Lower leg skin (tissue), 4 donors: ENCODE measurements around the gene ANKEF1. TPM values are rescaled to one million over a fixed set of nuclear protein-coding genes. Genes with fewer than 3 reads are reported as not detected.
A peak's percentile ranks its signal among the peaks of the same experiment; 100 is the strongest.

Experiments used
- DNase-seq, 2 donors: peaks; one replicate each; pipeline ENCODE4 v3.0.0-alpha.2; 2019; ENCODE audit warnings: low spot score in 2 of 2
- H3K4me3 ChIP-seq: fragments of 200-600 bp; sonication (generic); 2 replicates; pipeline ENCODE4 v1.5.1; 2017; ENCODE audit warnings: mild to moderate bottlenecking, low read depth; ENCODE audit not compliant: poor library complexity, severe bottlenecking
- POLR2A ChIP-seq, 2 donors: fragments of 450-650 bp; IDR thresholded peaks; one replicate each; pipeline ENCODE4 v1.6.1; 2016 to 2017; ENCODE audit warnings: antibody characterized with exemption in 2 of 2, mild to moderate bottlenecking in 1 of 2, moderate library complexity in 1 of 2
- WGBS, 2 donors: methylation state at CpG; one replicate each; pipeline ENCODE4 v1.1.5; 2018; 5-methylcytosine and 5-hydroxymethylcytosine counted together
- intact Hi-C: fragments of 100-400 bp; cut with DNase I; formaldehyde crosslinking; loops from one replicate; pipeline ENCODE4 v1.15.0; 2023; ENCODE audit warnings: low total_unique reads
- total RNA-seq, 4 donors: library from RNA; depleted of rRNA; stranded (reverse); fragments of >200 nt; gene quantifications; one replicate each; pipeline ENCODE4 v1.1.0, GENCODE V29; 2016
- TF ChIP-seq, protein P1 (sequence below), 3 donors: fragments of 450-650 bp; IDR thresholded peaks; one replicate each; pipeline ENCODE4 v1.5.1; 2016; ENCODE audit warnings: antibody characterized with exemption in 3 of 3, mild to moderate bottlenecking in 3 of 3, moderate library complexity in 2 of 3

Gene ANKEF1
- total RNA-seq, 4 donors from 2014 or later: 3.9 to 4.6 (median 4.6) TPM

DNA sequence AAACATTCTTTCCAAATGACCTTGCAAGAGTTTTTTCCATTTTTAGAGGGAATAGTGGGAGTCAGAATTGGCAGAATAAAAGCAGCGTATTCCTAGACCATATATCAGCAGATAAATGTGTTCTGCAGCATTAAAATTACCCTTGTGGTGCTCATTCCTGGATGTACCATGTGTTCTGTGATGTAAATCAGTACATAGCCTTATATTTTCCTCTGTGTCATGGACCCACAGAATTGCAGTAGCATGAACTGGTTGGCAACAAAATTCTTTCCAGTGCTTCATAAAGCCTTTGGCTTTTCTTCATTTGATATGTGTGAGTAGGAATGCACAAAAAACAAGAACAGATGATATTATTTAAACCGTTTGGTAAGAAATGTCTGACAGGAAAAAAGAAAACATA, 32.5 kb downstream of the ANKEF1 start:
- 50 to 52% methylated on average over 2 of the region's 2 CpGs for whole genome bisulfite sequencing, 2 donors
- no peak for DNase-seq
- H3K4me3 ChIP-seq: no peak overlapping the region
- TF ChIP-seq, protein P1, sequence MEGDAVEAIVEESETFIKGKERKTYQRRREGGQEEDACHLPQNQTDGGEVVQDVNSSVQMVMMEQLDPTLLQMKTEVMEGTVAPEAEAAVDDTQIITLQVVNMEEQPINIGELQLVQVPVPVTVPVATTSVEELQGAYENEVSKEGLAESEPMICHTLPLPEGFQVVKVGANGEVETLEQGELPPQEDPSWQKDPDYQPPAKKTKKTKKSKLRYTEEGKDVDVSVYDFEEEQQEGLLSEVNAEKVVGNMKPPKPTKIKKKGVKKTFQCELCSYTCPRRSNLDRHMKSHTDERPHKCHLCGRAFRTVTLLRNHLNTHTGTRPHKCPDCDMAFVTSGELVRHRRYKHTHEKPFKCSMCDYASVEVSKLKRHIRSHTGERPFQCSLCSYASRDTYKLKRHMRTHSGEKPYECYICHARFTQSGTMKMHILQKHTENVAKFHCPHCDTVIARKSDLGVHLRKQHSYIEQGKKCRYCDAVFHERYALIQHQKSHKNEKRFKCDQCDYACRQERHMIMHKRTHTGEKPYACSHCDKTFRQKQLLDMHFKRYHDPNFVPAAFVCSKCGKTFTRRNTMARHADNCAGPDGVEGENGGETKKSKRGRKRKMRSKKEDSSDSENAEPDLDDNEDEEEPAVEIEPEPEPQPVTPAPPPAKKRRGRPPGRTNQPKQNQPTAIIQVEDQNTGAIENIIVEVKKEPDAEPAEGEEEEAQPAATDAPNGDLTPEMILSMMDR (IDR thresholded peaks at IDR 0.05): no peak
- TF ChIP-seq POLR2A (IDR thresholded peaks at IDR 0.05): no peak
- intact Hi-C loops: no loop called here

DNA sequence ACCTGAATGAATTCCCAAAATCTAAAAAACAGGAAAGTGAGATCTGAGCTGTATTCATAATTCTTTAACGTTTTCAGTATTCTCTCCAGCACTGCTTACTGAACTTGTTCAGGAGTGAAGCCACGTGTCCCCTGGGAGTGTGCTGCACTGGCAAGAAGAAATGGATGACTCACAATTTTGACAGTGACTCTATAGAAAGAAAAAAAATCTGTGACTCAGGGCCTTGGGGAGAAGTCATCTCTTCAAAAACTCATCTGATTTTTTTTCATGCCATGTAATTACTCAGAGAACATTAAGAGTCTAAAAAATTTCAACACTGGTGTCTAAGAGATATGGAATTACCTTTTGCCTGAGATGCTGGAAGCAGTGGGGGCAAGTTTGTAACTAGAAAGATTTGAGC, 39.7 kb downstream of the ANKEF1 start:
- 8 to 13% methylated on average over 2 of the region's 2 CpGs for WGBS, 2 donors
- no peak for TF ChIP-seq POLR2A (IDR thresholded peaks at IDR 0.05)
- TF ChIP-seq, protein P1 (IDR thresholded peaks at IDR 0.05): no peak
- peak in 1 of 2 donors; percentile 51 for DNase-seq
- intact Hi-C loops: no loop called here
- no peak overlapping the region for H3K4me3 ChIP-seq

DNA sequence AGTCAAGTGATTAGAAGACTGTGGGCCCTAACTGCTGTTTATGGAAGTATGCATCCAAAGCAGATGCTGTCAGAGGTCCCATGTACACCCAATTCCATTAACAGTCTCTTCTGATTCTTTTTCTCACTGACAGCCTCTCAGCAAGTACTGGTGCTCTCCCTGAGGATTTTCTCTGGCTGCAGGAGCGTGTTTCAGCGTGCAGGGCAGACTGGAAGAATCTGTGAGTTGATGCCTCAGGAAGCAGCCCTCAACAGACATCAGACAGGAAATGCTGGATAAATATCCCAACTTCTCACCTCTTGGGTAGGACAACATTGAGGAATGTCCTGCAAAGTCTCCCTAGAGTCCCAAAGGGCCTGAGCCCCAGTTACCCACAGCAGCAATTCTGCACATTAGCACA, 40.8 kb downstream of the ANKEF1 start:
- no peak overlapping the region for H3K4me3 ChIP-seq
- intact Hi-C loops: no loop called here
- DNase-seq: no peak
- TF ChIP-seq POLR2A (IDR thresholded peaks at IDR 0.05): no peak
- TF ChIP-seq, protein P1 (IDR thresholded peaks at IDR 0.05): no peak
- WGBS, 2 donors: 31 to 54% methylated on average over 2 of the region's 2 CpGs

DNA sequence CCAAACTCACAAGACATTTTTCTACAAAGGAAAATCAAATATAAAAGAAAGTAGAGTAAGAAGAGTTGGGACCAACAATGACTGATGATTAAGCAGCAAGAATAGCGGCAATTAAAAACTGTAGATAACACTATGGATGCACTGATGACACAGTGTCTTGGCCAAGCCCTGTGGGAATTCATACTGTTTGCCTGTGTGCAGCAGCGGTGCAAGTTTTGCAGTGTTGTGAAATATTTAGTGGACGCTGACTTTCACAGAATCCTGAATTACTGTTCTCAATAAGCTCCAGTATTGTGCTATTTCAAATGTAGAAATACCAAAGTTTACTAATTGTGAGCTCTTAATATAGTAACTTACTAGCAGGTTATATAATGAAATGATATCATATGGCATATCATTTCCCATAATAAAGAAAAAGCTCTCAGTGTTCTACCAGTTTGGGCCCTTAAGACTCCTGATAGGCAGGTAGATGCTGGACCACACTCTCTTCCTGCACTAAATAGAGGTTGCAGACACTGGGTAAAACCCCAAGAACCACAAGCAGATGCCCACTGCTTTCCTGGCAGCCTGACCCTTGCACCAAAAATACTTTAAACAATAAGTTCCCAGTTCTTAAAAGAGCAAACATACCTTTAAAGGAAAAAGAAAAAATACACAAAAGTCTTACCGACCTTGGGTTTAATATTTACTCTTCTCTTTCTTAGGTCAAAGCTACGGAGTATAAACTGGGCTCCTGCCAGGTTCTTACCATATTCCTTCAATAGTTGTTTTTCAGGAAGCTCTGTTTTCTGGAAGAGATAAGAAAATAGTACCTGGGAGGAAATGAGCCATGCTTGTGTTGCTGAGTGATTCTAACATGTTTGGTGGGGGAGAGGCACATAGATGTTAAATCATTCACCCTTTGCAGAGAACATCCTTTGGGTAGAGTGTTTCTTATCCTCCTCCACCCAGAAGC, 41.6 kb downstream of the ANKEF1 start:
- TF ChIP-seq, protein P1 (IDR thresholded peaks at IDR 0.05): no peak
- TF ChIP-seq POLR2A (IDR thresholded peaks at IDR 0.05): no peak
- no peak for DNase-seq
- 48 to 49% methylated on average over 5 of the region's 5 CpGs for WGBS, 2 donors
- intact Hi-C loops: no loop called here
- H3K4me3 ChIP-seq: no peak overlapping the region

DNA sequence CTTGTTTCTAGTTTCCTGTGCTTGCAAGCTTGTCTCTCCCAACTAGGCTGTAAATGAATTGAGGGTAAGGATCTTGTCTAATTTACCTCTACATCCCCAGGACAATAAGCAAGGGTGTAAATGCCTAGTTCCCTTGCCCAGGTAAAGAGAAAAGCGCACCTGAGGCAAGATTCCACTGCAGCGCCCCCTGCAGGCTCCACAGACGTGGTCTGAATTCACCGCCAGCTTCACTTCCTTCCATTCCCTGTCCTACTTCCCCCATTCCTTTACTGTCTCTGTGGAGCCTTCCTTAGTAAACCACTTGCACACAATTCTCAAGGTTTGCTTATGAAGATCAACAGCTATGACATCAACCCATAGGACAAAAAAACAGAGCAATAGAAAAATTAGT, 42.3 kb downstream of the ANKEF1 start:
- no peak overlapping the region for H3K4me3 ChIP-seq
- DNase-seq: no peak
- intact Hi-C loops: no loop called here
- 51 to 59% methylated on average over 4 of the region's 4 CpGs for WGBS, 2 donors
- no peak for TF ChIP-seq POLR2A (IDR thresholded peaks at IDR 0.05)
- TF ChIP-seq, protein P1 (IDR thresholded peaks at IDR 0.05): no peak
